Measurements from ENCODE around the gene KNDC1.

- TF ChIP-seq CTCF (conservative IDR thresholded peaks at IDR 0.05; ENCODE audit: low read depth in 2 of 2): no peak
- no peak for TF ChIP-seq REST (IDR thresholded peaks at IDR 0.05; ENCODE audit: unreplicated experiment)
- TF ChIP-seq EZH2 (IDR thresholded peaks at IDR 0.05; ENCODE audit: low read depth, unreplicated experiment): no peak
- TF ChIP-seq POLR2AphosphoS5 (IDR thresholded peaks at IDR 0.05; ENCODE audit: low read depth): no peak
- TF ChIP-seq ZNF114 (CRISPR knock-in tag; IDR thresholded peaks at IDR 0.05): no peak
Measured at GRCh38 chr10:133173860-133174640, 14.0 kb downstream of the KNDC1 start.

All from GM23338 (cell line).